GM19193 (cell line): Measurements from ENCODE around the gene CPD.

Source experiments
- POLR2A ChIP-seq: IDR thresholded peaks from 4 replicates; pipeline ENCODE4 v1.6.1; 2011; ENCODE audit not compliant: insufficient read depth, insufficient read length; ENCODE audit errors: extremely low read depth

The CPD gene

GRCh38 chr17:30346221-30346795, 32.4 kb upstream of the CPD start:
- TF ChIP-seq POLR2A = no peak

- TF ChIP-seq POLR2A = no peak
Observed at GRCh38 chr17:30347488-30347887, 31.2 kb upstream of the CPD start.

GRCh38 chr17:30349252-30349651, 29.5 kb upstream of the CPD start:
- no peak for TF ChIP-seq POLR2A

- no peak for TF ChIP-seq POLR2A
Observed at GRCh38 chr17:30351735-30352134, 27.0 kb upstream of the CPD start.

DNA sequence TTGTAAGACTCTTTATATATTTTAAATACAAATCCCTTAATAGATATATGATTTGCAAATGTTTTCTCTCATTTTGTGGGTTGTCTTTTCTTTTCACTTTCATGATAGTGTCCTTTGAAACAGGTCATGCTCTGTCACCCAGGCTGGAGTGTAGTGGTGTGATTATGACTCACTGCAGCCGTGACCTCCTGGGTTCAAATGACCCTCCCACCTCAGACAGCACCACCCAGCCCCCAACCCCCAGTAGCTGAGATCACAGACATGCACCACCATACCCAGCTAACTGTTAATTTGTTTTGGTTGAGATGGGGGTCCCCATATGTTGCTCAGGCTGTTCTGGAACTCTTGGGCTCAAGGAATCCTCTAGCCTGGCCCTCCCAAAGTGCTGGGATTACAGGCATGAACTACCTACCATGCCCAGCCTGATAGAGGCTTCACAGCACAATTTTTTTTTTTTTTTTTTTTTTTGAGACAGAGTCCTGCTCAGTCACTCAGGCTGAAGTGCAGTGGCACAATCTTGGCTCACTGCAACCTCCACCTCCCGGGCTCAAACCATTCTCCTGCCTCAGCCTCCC, 26.4 kb upstream of the CPD start:
- TF ChIP-seq POLR2A = no peak

DNA sequence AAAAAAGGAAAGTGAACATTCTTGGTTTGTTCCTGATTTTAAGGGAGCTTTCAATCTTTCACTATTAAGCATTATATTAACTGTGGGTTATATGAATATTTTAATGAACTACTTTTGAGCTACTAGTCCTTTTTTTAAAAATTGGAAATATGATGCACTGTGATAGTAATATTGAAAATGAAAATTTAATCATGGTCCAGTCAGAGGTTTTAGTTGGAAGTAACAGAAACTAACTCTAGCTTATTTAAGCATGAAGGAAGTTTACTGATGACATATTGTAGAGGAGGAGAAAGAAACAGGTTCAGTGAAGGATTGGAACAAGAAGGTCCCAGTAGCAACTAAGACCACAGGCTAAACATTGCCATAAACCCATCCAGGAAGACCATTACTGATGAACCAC, 24.0 kb upstream of the CPD start:
- TF ChIP-seq POLR2A = no peak

DNA sequence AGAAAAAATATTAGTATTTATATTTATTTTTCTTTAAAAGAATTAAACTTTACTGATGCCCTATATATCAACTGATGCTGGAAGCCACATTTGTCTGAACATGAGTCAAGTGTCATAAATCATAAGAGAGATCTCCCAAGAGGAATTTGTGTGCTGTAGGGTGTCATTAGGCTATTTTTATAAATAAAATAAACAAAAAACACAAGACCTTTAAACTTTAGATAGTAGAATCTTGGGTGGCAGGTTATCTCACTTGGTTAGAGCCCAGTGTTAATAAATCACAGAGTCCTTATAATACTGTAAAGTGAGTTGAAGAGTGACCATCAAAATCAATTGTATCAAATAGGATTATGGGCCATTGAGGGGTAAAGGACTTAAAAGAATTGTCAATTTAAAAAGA, 21.3 kb upstream of the CPD start:
- TF ChIP-seq POLR2A = no peak

GRCh38 chr17:30358055-30358760, 20.5 kb upstream of the CPD start:
- TF ChIP-seq POLR2A = no peak

- no peak for TF ChIP-seq POLR2A
Observed at GRCh38 chr17:30360086-30360808, 18.5 kb upstream of the CPD start.

- no peak for TF ChIP-seq POLR2A
Observed at GRCh38 chr17:30361766-30362279, 16.9 kb upstream of the CPD start.

DNA sequence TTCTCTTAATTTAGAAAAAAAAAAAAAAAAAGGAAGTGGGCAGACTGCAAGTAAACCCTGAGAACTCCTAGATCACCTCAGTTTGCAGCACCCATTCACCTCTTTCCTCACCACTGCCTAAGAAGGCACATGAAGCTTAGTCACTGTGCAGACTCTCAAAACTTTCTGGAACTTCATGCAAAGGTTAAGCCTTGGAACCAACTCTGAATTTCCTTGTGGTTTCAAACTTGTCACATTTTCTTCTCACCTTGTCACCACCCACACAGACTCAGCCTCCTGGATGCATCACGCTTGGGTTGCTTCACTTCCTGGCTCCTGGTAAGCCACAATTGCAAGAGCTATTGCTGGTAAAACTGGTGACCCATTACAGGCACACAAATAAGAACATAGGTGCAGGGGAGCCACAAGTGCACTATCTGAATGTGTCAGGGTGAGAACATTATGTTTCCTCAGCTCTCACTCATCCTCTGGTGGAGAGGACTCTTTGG, 15.0 kb upstream of the CPD start:
- no peak for TF ChIP-seq POLR2A

- no peak for TF ChIP-seq POLR2A
Observed at GRCh38 chr17:30366536-30366935, 12.2 kb upstream of the CPD start.

GRCh38 chr17:30368912-30369720, 9.6 kb upstream of the CPD start:
- no peak for TF ChIP-seq POLR2A

GRCh38 chr17:30369995-30370394, 8.7 kb upstream of the CPD start:
- TF ChIP-seq POLR2A = no peak

DNA sequence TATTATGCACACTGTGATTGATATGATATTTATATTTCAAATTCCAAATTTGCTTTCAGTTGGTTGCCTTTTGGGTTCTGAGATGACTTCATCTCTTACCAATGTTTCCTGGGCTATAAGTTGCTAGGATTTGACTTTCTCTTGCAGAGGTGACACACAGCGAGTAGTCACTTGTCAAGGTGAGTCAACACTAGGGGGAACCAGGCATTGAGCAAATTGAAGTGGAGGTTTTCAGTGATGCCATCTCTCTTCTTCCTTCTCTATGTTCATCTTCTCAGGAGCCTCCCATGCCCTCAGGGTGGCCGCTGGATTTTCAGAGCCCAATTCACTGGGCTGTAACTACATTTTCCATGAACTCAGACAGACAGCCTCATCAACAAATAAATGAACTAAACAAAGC, 6.0 kb upstream of the CPD start:
- TF ChIP-seq POLR2A = no peak

DNA sequence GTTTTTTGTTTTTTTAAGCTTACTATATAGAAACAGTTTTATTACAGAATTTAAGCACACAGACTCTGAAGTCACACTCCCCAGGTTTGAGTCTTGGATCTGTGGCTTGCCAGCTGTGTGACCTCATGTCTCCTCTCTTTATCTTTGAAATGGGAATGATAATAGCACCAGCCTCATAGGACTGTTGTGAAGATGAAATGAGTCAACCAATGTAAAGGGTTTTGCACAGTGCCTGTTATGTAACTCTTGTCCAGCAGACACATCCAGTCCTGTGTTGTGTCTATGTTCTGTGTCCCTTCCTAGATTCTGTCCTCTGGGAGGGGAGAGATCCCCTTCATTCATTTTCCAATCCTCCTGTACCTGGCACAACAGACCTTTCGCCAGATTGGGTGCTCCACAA, 3.1 kb upstream of the CPD start:
- no peak for TF ChIP-seq POLR2A
